Naive thymus-derived CD8-positive, alpha-beta T cell (primary cell): ENCODE results near the gene NT5C1A. TPM values are rescaled to one million over a fixed set of nuclear protein-coding genes. Genes with fewer than 3 reads are reported as not detected.

Experiments
- ATAC-seq, 2 donors: fragments of 150-1000 bp; cut with Tn5 transposase in 1 of 2; sonication (Bioruptor Pico), chemical (Tn5 transposase) in 1 of 2; 1 replicate in 1 of 2; 2 replicates in 1 of 2; pipeline ENCODE4 v1.10.0; 2021; ENCODE audit warnings: mild to moderate bottlenecking in 2 of 2, moderate library complexity in 2 of 2
- POLR2A ChIA-PET: fragments of 350-600 bp; sonication (Branson Sonifier 250); formaldehyde crosslinking; loops from one replicate; lab custom pipeline; 2021; ENCODE audit warnings: antibody characterized with exemption; lab: Charles Lee
- DNase-seq, 10 donors: peaks; one replicate each; pipeline versions ENCODE4 v3.0.0 to v3.0.0-alpha.2; 2020 to 2022
- H3K27ac Mint-ChIP-seq, 10 donors: one replicate each; pipeline ENCODE4 v1.8.0; 2020 to 2022; ENCODE audit warnings: mild to moderate bottlenecking in 10 of 10, mixed read lengths in 10 of 10, moderate library complexity in 4 of 10, inconsistent platforms in 1 of 10
- H3K27me3 Mint-ChIP-seq, 5 donors: one replicate each; pipeline ENCODE4 v1.8.0; 2021 to 2022; ENCODE audit warnings: mixed read lengths in 5 of 5
- H3K36me3 Mint-ChIP-seq, 3 donors: one replicate each; pipeline ENCODE4 v1.8.0; 2020 to 2022; ENCODE audit warnings: mixed read lengths in 3 of 3, mild to moderate bottlenecking in 2 of 3, inconsistent platforms in 1 of 3
- H3K4me1 Mint-ChIP-seq, 4 donors: one replicate each; pipeline ENCODE4 v1.8.0; 2021 to 2022; ENCODE audit warnings: mixed read lengths in 4 of 4
- H3K4me3 Mint-ChIP-seq, 10 donors: one replicate each; pipeline ENCODE4 v1.8.0; 2020 to 2022; ENCODE audit warnings: mild to moderate bottlenecking in 10 of 10, mixed read lengths in 10 of 10, moderate library complexity in 6 of 10, inconsistent platforms in 1 of 10
- H3K9me3 Mint-ChIP-seq, 9 donors: one replicate each; pipeline ENCODE4 v1.8.0; 2020 to 2022; ENCODE audit warnings: mixed read lengths in 9 of 9, mild to moderate bottlenecking in 3 of 9, inconsistent platforms in 1 of 9, moderate library complexity in 1 of 9
- polyA plus RNA-seq, 3 donors: library from polyadenylated mRNA; unstranded; fragments of 300-500 nt; fragmentation: Illumina TruSeq; gene quantifications; one replicate each; pipeline ENCODE4 v1.2.3, GENCODE V29; 2021
- total RNA-seq, 8 experiments: library from RNA in 2 of 8; stranded (reverse) in 2 of 8; gene quantifications; one replicate each; pipeline ENCODE4 v1.2.3 and lab custom pipeline; 2021 to 2026

Gene NT5C1A
- total and polyA plus RNA-seq, 5 experiments from 2014 or later, result 0.71 to 0.88 TPM; not detected in 3

DNA sequence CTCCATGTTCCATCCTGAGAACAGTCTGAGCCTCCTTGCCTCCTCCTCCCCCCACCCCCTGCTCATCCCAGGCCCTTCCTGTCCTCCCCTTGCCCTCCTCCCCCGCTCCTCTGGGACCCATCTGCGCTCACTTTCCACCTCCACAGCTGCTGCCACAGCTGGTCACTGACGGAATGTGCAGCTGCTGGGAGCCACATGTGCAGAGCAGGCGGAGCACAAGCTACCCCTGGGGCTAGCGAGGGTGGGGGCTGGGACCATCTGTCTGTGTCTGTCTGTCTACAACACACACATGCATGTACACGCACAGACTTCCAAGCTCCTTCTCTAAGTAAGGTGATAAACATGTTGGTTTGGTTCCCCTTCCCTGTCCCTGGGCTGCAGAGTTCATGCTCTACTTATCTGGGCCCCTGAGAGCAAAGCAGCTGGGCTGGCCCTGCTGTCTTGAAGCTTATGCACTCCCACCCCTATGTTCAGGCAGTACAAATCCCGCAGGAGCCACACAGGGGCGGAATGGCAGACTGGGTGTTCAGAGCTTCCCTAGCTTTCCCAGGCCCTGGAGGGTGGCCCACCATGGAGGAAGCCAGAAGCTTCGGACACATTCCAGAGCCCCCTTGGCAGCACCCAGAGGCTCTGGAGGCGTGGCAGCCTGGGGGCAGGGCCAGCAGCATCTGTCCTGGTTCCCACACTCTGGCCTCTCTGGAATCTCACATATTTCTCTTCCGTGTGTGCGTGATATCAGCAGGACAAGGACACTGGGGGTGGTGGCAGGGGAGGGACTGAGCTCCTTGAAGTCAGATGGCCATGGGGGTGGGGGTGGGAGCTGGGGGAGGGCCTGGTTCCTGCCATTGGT is 25.4 kb downstream of the NT5C1A start:
- H3K27me3 Mint-ChIP-seq, result peaks cover 0 to 1% (median 0%) of the 10 kb centered on the region in 5 donors
- H3K9me3 Mint-ChIP-seq, result no peaks in the 10 kb centered on the region
- no peak overlapping the region for H3K4me3 Mint-ChIP-seq
- H3K36me3 Mint-ChIP-seq, result no peaks in the 10 kb centered on the region
- DNase-seq, result no peak
- POLR2A ChIA-PET, result no interaction called here
- peak overlapping the region in 1 of 10 donors; percentile 72 for H3K27ac Mint-ChIP-seq
- no peak for ATAC-seq
- peaks cover 0 to 2% (median under 1%) of the 10 kb centered on the region in 4 donors for H3K4me1 Mint-ChIP-seq

DNA sequence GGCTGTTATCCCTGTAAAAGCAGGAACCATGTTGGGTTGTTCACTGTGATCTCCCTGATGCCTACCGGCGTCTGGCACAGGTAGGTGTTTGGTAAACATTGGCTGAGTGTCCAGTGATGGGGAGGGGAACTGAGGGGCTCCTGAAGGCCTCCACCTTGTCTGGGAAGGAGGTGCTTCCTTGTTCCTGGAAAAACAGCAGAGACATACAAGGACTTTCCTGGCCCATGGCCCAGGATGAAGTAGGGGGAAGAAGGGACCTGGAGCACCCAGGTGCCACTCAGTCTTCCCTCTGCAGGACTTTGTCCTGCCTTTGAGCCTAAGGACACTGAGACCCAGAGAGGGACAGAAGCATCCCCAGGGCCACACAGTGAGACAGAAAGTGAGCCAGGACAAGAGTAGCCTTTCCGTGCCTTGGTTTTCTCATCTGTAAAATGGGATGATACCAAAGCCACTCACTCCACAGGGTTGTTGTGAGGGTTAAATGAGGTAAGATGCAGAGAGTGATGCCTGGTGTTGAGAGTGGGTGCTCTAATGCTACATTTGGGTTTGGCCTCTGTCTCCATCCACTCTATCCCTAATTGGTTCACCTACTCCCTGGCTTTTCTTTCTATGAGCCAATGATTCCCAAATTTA is 26.4 kb downstream of the NT5C1A start:
- peaks cover 0 to 1% (median 0%) of the 10 kb centered on the region in 5 donors for H3K27me3 Mint-ChIP-seq
- no peak for DNase-seq
- no peaks in the 10 kb centered on the region for H3K9me3 Mint-ChIP-seq
- H3K4me1 Mint-ChIP-seq, result peaks cover 0 to 2% (median under 1%) of the 10 kb centered on the region in 4 donors
- H3K4me3 Mint-ChIP-seq, result no peak overlapping the region
- POLR2A ChIA-PET, result no interaction called here
- no peak for ATAC-seq
- H3K27ac Mint-ChIP-seq, result no peak overlapping the region
- no peaks in the 10 kb centered on the region for H3K36me3 Mint-ChIP-seq

DNA sequence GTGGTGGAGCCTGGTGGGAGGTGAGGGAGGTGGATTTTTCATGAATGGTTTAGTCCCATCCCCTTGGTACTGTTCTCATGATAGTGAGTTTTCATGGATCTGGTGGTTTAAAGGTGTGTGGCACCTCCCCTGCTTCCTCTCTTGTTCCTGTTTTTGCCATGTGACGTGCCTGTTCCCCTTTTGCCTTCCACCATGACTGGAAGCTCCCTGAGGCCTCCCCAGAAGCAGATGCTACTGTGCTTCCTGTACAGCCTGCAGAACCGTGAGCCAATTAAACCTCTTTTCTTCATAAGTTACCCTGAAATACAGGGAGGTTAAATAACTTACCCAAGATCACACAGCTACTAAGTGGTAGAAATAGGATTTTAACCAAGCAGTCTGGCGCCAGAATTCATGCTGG is 28.2 kb downstream of the NT5C1A start:
- Mint-ChIP-seq H3K4me1 (peaks cover 0 to 4% (median 2%) of the 10 kb centered on the region in 4 donors), H3K27me3 (peaks cover 0 to 2% (median 0%) of the 10 kb centered on the region in 5 donors), H3K9me3 (no peaks in the 10 kb centered on the region), H3K4me3 (no peak overlapping the region), H3K36me3 (no peaks in the 10 kb centered on the region), H3K27ac (no peak overlapping the region)
- POLR2A ChIA-PET, result interaction anchor here (0.5 kb wide), 1 partner anchor 340 kb away, joined by 3 read pairs; no protein-coding TSS in a partner anchor
- ATAC-seq (no peak), DNase-seq (no peak)

DNA sequence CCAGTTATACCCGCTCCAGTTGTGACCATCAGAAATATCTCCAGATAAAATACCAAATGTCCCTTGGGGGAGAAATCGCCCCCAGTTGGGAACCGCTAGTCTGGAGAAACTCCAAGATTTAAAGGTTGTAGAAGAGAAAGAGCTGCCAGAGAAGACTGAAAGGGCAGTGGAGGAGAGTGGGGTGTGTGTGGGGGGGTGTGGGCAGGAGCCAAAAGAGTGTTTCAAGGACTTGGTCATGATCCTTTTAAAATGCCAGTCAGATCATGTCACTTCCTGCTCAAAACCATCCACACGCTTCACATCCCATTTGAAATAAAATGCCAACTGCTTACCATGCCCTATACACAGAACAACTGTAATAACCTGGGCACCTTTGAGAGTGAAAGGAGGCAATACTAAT is 29.1 kb downstream of the NT5C1A start:
- Mint-ChIP-seq H3K27me3 (peaks cover 0 to 11% (median 4%) of the 10 kb centered on the region in 5 donors), H3K4me1 (peaks cover 0 to 4% (median 2%) of the 10 kb centered on the region in 4 donors), H3K27ac (no peak overlapping the region), H3K9me3 (no peaks in the 10 kb centered on the region), H3K4me3 (no peak overlapping the region), H3K36me3 (no peaks in the 10 kb centered on the region)
- ATAC-seq (no peak), DNase-seq (no peak)
- POLR2A ChIA-PET, result no interaction called here

DNA sequence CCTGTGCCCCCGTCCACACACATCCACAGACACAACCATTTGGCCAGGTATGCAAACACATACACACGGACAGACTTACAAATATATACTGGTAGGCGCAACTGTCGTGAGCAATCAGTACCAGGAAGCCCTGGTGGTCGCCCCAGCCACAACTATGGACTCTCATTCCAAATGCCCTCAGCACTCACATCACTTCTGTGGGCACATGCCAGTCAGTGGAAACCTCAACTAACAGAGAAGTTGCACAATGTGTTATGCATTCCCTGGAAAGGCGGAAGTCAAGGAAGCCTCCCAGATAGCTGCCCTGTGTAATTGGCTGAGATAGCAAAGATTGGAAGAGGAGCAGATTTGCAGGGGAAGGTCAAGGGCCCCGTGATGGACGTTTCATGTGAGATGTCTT is 31.0 kb downstream of the NT5C1A start:
- no peaks in the 10 kb centered on the region for H3K36me3 Mint-ChIP-seq
- no peak overlapping the region for H3K4me3 Mint-ChIP-seq
- POLR2A ChIA-PET, result no interaction called here
- no peaks in the 10 kb centered on the region for H3K9me3 Mint-ChIP-seq
- DNase-seq (no peak), ATAC-seq (no peak)
- no peak overlapping the region for H3K27ac Mint-ChIP-seq
- peaks cover 0 to 4% (median under 1%) of the 10 kb centered on the region in 4 donors for H3K4me1 Mint-ChIP-seq
- H3K27me3 Mint-ChIP-seq, result peaks cover 0 to 30% (median 16%) of the 10 kb centered on the region in 5 donors

DNA sequence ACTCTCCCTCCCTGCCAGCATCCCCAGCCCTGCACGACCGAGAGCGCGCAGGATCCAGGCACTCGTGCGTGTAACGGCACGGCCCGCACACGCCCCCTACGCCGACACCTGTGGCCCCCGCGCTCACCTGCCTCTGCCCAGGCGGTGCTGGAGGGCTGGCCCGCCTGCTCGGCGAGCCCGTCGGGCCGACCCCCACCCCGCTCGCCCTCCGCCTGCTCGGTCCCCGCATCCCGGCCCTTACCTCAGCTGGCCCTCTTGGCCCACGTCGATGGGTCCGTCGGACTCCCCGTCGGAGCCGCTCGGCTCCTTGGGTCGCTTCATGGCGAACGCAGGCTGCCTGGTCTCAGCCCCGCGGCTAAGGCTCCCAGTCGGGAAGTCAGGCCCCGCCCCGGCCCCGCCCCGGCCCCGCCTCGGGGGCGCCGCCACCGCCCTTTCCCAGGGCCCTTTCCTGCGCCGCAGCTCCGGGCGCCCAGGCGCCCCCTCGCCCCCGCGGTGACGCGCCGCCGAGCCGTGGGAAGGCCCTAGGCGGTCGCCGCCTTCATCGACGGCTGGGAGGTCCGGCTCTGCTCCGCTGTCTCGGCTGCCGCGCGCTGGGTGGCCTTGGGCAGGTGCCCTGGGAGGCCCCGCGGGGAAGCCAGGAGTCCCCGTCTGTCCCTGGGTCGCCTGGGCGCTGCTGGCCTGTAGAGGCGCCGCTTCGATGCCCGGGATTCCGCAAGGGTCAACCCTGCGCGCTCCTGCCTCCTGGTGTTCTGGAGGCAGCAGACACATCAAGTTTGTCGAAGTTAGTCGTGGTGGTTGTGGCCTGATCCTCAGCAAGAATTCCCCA is 32.4 kb downstream of the NT5C1A start, which contains the start of gene HEYL:
Gene HEYL (minus strand): TSS at position 339 of the 826 bp plus-strand sequence. CDS start 18 bp downstream, at position 321.
- POLR2A ChIA-PET, result no interaction called here

DNA sequence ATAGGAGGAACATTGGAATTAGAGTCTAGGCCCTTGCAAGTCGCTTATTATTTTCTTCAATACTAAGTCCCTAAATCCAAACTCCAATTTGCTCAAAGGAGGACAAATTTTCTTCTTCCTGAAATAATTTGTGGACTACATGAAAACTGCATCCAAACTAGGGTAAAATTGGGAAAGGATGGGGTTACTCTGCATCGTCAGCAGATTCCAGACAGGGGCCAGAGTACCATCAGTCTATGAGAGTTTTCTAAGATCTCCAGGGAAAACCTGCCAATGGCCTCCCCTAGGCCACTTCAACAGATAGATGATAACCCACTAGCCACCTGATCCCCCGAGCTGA is 33.0 kb downstream of the NT5C1A start:
- peak overlapping the region; percentile 36 to 74 (median 64) for H3K4me3 Mint-ChIP-seq
- ATAC-seq, result no peak
- peaks cover 0 to 4% (median under 1%) of the 10 kb centered on the region in 4 donors for H3K4me1 Mint-ChIP-seq
- no peak for DNase-seq
- no peaks in the 10 kb centered on the region for H3K9me3 Mint-ChIP-seq
- H3K27ac Mint-ChIP-seq, result no peak overlapping the region
- POLR2A ChIA-PET, result no interaction called here
- H3K27me3 Mint-ChIP-seq, result peaks cover 4 to 43% (median 28%) of the 10 kb centered on the region in 5 donors
- peaks cover 0 to 3% (median 0%) of the 10 kb centered on the region in 3 donors for H3K36me3 Mint-ChIP-seq

More for the DNA sequence above, 32.4 kb downstream of the NT5C1A start, which contains the start of gene HEYL:
- DNase-seq (peak; percentile 23 to 68 (median 48)), ATAC-seq (peak; percentile 85 to 92)
- H3K4me1 Mint-ChIP-seq, result peaks cover 0 to 4% (median under 1%) of the 10 kb centered on the region in 4 donors
- H3K9me3 Mint-ChIP-seq, result no peaks in the 10 kb centered on the region
- H3K27me3 Mint-ChIP-seq, result peaks cover 1 to 41% (median 24%) of the 10 kb centered on the region in 5 donors
- no peak within 1 kb of the TSS for H3K27ac Mint-ChIP-seq
- peak within 1 kb of the TSS; percentile 56 to 79 (median 70) for H3K4me3 Mint-ChIP-seq
- H3K36me3 Mint-ChIP-seq, result no peaks in the 10 kb centered on the region

DNA sequence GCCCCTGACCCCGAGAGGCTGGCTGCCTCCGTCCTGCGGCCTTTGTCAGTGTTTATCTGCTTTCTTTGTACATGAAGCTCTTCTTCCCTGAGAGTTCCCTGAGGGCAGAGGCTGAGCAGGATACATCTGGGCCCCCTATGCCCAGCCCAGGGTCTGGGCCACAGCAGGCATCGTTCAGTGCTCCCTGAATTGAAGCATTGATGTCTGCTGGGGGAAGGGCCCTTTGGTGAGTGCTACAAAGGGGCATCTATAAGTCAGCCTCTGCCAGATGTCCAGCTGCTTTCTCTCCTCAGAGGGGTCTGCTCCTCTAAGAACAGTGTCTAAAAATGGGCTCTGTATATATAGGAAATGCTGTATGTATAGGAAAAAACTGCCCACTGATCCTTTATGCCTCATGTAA is 34.5 kb downstream of the NT5C1A start:
- Mint-ChIP-seq H3K27me3 (peaks cover 6 to 50% (median 33%) of the 10 kb centered on the region in 5 donors), H3K4me1 (peaks cover 0 to 4% (median under 1%) of the 10 kb centered on the region in 4 donors)
- POLR2A ChIA-PET, result no interaction called here

DNA sequence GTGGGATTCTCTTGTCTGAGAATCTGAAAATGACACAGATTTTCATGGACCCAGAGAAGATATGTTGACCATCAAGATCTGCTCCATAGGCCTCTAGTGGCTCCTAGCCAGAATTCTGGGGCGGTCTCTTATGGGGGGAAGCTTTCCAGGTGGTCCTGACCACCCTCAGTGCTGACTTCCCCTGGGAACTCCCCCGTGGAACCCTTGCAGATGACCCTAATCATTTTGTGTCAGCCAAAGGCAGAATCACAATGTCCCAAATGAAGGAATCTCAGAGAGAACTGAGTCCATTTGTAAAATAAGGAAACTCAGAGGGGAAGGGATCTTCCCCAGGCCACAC is 36.1 kb downstream of the NT5C1A start:
- POLR2A ChIA-PET, result no interaction called here
- peaks cover 0 to 4% (median under 1%) of the 10 kb centered on the region in 4 donors for H3K4me1 Mint-ChIP-seq

More for the DNA sequence above, 34.5 kb downstream of the NT5C1A start:
- H3K27ac Mint-ChIP-seq, result no peak overlapping the region
- no peak for ATAC-seq
- H3K4me3 Mint-ChIP-seq, result no peak overlapping the region
- H3K36me3 Mint-ChIP-seq, result peaks cover 0 to 3% (median 0%) of the 10 kb centered on the region in 3 donors
- no peaks in the 10 kb centered on the region for H3K9me3 Mint-ChIP-seq
- no peak for DNase-seq

DNA sequence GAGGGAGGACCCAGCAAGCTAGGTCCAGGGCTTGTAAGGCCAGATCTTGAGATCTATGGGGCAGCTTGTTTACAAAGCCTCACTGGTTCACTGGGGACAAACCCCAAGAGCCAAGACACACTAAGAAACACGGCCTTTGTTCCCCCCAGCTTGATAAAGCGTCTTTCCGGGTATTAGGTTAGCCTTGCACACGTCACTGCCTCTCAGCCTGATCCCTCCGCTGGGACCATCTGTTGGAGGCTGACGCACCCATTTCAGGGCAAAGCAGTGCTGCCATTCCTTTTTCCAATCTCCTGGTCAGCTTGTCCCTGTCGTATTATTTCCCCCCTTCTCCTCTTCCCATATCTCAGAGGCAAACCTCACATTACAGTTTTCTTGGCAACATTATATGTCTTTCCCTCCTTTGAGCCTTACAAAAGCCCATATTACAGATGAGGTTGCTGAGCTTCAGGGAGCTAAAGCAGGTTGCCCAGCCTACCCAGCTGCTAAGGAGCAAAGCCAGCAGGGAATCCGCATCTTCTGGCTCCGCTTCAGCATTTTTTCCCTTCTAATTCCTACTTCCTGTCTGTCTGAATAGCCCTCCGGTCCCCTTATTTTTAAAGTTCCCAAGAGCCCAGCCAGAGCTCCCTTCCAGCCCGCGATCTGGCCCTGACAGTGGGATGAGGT is 36.6 kb downstream of the NT5C1A start:
- H3K27me3 Mint-ChIP-seq, result peaks cover 6 to 50% (median 33%) of the 10 kb centered on the region in 5 donors
- DNase-seq, result no peak
- H3K4me3 Mint-ChIP-seq, result no peak overlapping the region
- H3K9me3 Mint-ChIP-seq, result no peaks in the 10 kb centered on the region
- POLR2A ChIA-PET, result no interaction called here
- peaks cover 0 to 4% (median under 1%) of the 10 kb centered on the region in 4 donors for H3K4me1 Mint-ChIP-seq
- no peak for ATAC-seq
- H3K36me3 Mint-ChIP-seq, result peaks cover 0 to 3% (median 0%) of the 10 kb centered on the region in 3 donors
- H3K27ac Mint-ChIP-seq, result no peak overlapping the region

More for the DNA sequence above, 36.1 kb downstream of the NT5C1A start:
- ATAC-seq, result no peak
- peak overlapping the region in 1 of 10 donors; percentile 26 for H3K4me3 Mint-ChIP-seq
- DNase-seq, result no peak
- H3K36me3 Mint-ChIP-seq, result peaks cover 0 to 3% (median 0%) of the 10 kb centered on the region in 3 donors
- H3K27ac Mint-ChIP-seq, result no peak overlapping the region
- no peaks in the 10 kb centered on the region for H3K9me3 Mint-ChIP-seq
- peaks cover 6 to 50% (median 33%) of the 10 kb centered on the region in 5 donors for H3K27me3 Mint-ChIP-seq

DNA sequence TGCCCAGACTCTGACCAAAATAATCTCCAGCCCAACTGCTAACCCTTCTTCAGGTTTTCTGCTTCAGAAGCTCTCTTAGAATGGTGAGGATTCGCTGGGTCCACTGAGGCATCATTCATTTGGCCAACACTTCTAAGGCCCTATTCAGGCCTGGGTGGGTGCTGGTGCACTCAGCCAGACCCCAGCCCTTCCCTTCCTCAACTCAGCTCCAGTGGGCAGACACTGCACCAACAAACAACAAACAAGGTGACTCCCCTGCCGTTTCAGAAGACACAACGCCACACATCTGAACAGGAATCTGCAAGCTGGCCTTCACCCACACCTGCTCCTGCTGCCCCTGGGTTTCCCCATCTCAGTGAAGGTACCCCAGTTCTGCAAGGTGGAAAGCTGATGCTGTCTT is 38.5 kb downstream of the NT5C1A start:
- peaks cover 6 to 50% (median 33%) of the 10 kb centered on the region in 5 donors for H3K27me3 Mint-ChIP-seq

More for the DNA sequence above, 38.5 kb downstream of the NT5C1A start:
- Mint-ChIP-seq H3K4me3 (no peak overlapping the region), H3K4me1 (no peaks in the 10 kb centered on the region), H3K9me3 (no peaks in the 10 kb centered on the region), H3K36me3 (peaks cover 0 to 3% (median 0%) of the 10 kb centered on the region in 3 donors), H3K27ac (no peak overlapping the region)
- ATAC-seq (no peak), DNase-seq (no peak)
- POLR2A ChIA-PET, result no interaction called here
